Activated naive CD4-positive, alpha-beta T cell treated with anti-CD3 and anti-CD28 coated beads for 36 hours (primary cell): Measurements from ENCODE around the gene HOXA1. TPM values are rescaled to one million over a fixed set of nuclear protein-coding genes. Genes with fewer than 3 reads are reported as not detected.

Experiments
- CTCF ChIA-PET: fragments of 350-600 bp; sonication (Branson Sonifier 250); formaldehyde crosslinking; loops from one replicate; lab custom pipeline; 2021; ENCODE audit warnings: antibody characterized with exemption; lab: Charles Lee
- DNase-seq: peaks from one replicate; pipeline ENCODE4 v3.0.0-alpha.2; 2020
- H3K27ac Mint-ChIP-seq: one replicate; pipeline ENCODE4 v1.8.0; 2021; ENCODE audit warnings: mild to moderate bottlenecking, mixed read lengths
- H3K27me3 Mint-ChIP-seq: one replicate; pipeline ENCODE4 v1.8.0; 2021; ENCODE audit warnings: low read depth, mixed read lengths
- H3K36me3 Mint-ChIP-seq: one replicate; pipeline ENCODE4 v1.8.0; 2021; ENCODE audit warnings: low read depth, mixed read lengths
- H3K4me1 Mint-ChIP-seq: one replicate; pipeline ENCODE4 v1.8.0; 2021; ENCODE audit warnings: low read depth, mixed read lengths
- H3K4me3 Mint-ChIP-seq: one replicate; pipeline ENCODE4 v1.8.0; 2021; ENCODE audit warnings: mild to moderate bottlenecking, moderate library complexity, mixed read lengths
- H3K9me3 Mint-ChIP-seq: one replicate; pipeline ENCODE4 v1.8.0; 2021; ENCODE audit warnings: mixed read lengths
- intact Hi-C: fragments of 100-400 bp; cut with micrococcal nuclease; formaldehyde crosslinking; loops from one replicate; pipeline ENCODE4 v1.15.1; 2023
- total RNA-seq, 2 experiments: library from RNA; stranded (reverse); gene quantifications; one replicate each; pipeline ENCODE4 v1.2.3, GENCODE V29; 2021

Gene HOXA1
- total RNA-seq, 2 experiments from 2014 or later = 0.24 to 0.30 TPM

- intact Hi-C loops = no loop called here
- Mint-ChIP-seq H3K27me3 (peaks cover 3% of the 10 kb centered on the region), H3K27ac (no peak overlapping the region), H3K4me3 (no peak overlapping the region), H3K9me3 (no peaks in the 10 kb centered on the region), H3K36me3 (no peaks in the 10 kb centered on the region), H3K4me1 (no peaks in the 10 kb centered on the region)
- DNase-seq = no peak
- CTCF ChIA-PET = interaction anchor here (0.6 kb wide), 1 partner anchor 46 kb away, joined by 4 read pairs; no protein-coding TSS in a partner anchor
Observed at GRCh38 chr7:27080844-27081436, 14.9 kb downstream of the HOXA1 start.

- Mint-ChIP-seq H3K27ac (no peak overlapping the region), H3K9me3 (no peaks in the 10 kb centered on the region), H3K4me3 (no peak overlapping the region), H3K4me1 (no peaks in the 10 kb centered on the region), H3K36me3 (no peaks in the 10 kb centered on the region), H3K27me3 (peaks cover 2% of the 10 kb centered on the region)
- intact Hi-C loops = no loop called here
- CTCF ChIA-PET = interaction anchor here (0.6 kb wide), 1 partner anchor 17 kb away, joined by 3 read pairs; no protein-coding TSS in a partner anchor
- no peak for DNase-seq
Observed at GRCh38 chr7:27079234-27079975, 16.4 kb downstream of the HOXA1 start.

- Mint-ChIP-seq H3K36me3 (no peaks in the 10 kb centered on the region), H3K27ac (no peak overlapping the region), H3K27me3 (peaks cover 2% of the 10 kb centered on the region), H3K4me1 (no peaks in the 10 kb centered on the region), H3K4me3 (no peak overlapping the region), H3K9me3 (no peaks in the 10 kb centered on the region)
- CTCF ChIA-PET = interaction anchor here (0.6 kb wide), 1 partner anchor 16 kb away, joined by 3 read pairs; no protein-coding TSS in a partner anchor
- DNase-seq = no peak
- intact Hi-C loops = no loop called here
Observed at GRCh38 chr7:27078616-27079233, 17.1 kb downstream of the HOXA1 start.

DNA sequence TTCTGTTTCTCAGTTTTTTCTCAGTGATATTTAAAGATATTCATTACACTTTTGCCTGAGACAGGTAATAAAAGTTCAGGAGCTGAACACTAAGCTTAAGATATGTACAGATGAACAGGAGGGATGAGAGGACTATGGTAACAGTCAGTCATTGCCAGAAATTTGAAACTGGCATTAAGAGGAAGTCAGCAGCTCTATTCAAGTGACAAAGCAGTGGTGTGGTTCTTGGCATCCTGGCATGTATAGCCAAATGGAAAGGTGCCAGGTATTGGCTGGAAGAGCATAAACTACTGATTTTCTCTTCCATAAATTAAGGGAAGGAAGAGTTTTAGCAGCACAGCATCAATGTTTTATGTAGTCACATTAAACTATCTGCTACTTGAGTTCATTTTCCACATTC is 22.7 kb downstream of the HOXA1 start:
- CTCF ChIA-PET = no interaction called here
- DNase-seq = no peak
- no peaks in the 10 kb centered on the region for H3K4me1 Mint-ChIP-seq
- H3K4me3 Mint-ChIP-seq = no peak overlapping the region
- H3K27ac Mint-ChIP-seq = no peak overlapping the region
- H3K9me3 Mint-ChIP-seq = no peaks in the 10 kb centered on the region
- intact Hi-C loops = no loop called here
- H3K27me3 Mint-ChIP-seq = peaks cover 5% of the 10 kb centered on the region
- no peaks in the 10 kb centered on the region for H3K36me3 Mint-ChIP-seq

GRCh38 chr7:27071622-27072390 is 24.0 kb downstream of the HOXA1 start:
- Mint-ChIP-seq H3K36me3 (no peaks in the 10 kb centered on the region), H3K4me1 (no peaks in the 10 kb centered on the region), H3K9me3 (no peaks in the 10 kb centered on the region), H3K4me3 (no peak overlapping the region), H3K27me3 (peaks cover 5% of the 10 kb centered on the region), H3K27ac (no peak overlapping the region)
- no peak for DNase-seq
- CTCF ChIA-PET = interaction anchor here (0.6 kb wide), 1 partner anchor 174 kb away, joined by 5 read pairs; no protein-coding TSS in a partner anchor
- intact Hi-C loops = no loop called here

DNA sequence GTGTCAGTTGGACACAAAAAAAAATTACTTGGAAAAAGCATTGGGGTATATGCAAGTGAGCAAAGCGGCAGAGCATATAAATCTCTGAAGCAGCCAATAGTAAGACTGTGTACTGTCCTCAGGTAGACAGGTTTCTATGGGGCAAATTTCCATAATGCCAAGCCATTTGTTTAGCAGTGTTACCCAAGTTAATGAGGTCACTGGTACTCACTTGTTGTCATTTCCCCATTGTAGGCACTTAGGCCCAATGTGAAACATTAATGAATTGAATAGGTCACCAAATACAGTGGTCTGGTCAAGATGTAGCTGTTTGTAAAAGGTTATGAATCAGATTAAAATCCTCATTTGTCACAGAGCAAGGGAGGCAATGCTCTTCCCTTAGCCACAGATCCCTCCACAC is 27.5 kb downstream of the HOXA1 start:
- Mint-ChIP-seq H3K27me3 (peaks cover 5% of the 10 kb centered on the region), H3K4me1 (no peaks in the 10 kb centered on the region), H3K4me3 (no peak overlapping the region), H3K36me3 (no peaks in the 10 kb centered on the region), H3K27ac (no peak overlapping the region), H3K9me3 (no peaks in the 10 kb centered on the region)
- CTCF ChIA-PET = no interaction called here
- DNase-seq = no peak
- intact Hi-C loops = no loop called here

GRCh38 chr7:27066148-27066547 is 29.7 kb downstream of the HOXA1 start:
- CTCF ChIA-PET = interaction anchor here (0.5 to 0.6 kb wide), 2 partner anchors 19 to 54 kb away, joined by 3 to 5 read pairs; no protein-coding TSS in a partner anchor
- H3K4me3 Mint-ChIP-seq = no peak overlapping the region
- no peaks in the 10 kb centered on the region for H3K36me3 Mint-ChIP-seq
- intact Hi-C loops = no loop called here
- H3K9me3 Mint-ChIP-seq = no peaks in the 10 kb centered on the region
- H3K27ac Mint-ChIP-seq = no peak overlapping the region
- H3K27me3 Mint-ChIP-seq = peaks cover 2% of the 10 kb centered on the region
- no peaks in the 10 kb centered on the region for H3K4me1 Mint-ChIP-seq
- DNase-seq = no peak

DNA sequence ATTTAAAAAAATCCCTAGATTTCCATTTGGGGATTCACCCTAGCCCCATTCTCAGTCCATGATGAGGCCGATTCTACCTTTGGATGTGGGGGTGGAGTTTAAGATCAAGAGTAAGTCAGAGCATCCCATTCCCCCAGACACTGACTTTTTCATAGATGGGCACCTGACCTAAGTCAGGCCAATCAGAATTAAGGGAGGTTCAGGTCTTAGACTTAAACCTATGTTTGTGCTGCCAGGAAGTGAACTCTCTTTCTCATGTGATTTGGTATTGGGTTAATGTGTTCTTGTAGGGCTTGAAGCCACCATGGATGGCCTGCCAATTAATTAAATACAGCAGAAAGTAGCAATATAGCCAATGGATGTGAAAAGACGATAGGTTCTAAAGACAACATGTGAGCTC is 30.1 kb downstream of the HOXA1 start:
- Mint-ChIP-seq H3K4me1 (no peaks in the 10 kb centered on the region), H3K27me3 (peaks cover 2% of the 10 kb centered on the region), H3K4me3 (no peak overlapping the region), H3K36me3 (no peaks in the 10 kb centered on the region), H3K27ac (no peak overlapping the region), H3K9me3 (no peaks in the 10 kb centered on the region)
- no peak for DNase-seq
- CTCF ChIA-PET = interaction anchor here (0.6 kb wide), 1 partner anchor 84 kb away, joined by 3 read pairs; no protein-coding TSS in a partner anchor
- intact Hi-C loops = no loop called here

DNA sequence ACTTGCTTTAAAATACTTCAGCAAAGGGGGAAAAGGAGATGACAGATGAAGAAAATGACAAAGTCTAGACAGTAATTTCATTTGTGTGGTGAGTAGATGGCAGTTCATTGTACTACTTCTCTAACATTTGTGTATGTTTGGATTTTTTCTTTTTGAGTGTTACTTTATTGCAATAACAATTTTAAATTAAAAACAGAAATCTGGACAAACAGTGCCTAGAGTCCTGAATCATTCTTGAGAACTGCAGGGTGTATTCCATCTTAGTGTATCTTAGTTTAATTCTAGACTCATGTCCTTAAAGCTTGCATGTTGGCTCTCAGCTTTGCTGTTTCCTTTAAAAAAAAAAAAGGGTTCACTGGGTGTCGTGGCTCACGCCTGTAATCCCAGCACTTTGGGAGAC is 31.1 kb downstream of the HOXA1 start:
- CTCF ChIA-PET = no interaction called here
- Mint-ChIP-seq H3K4me3 (no peak overlapping the region), H3K27ac (no peak overlapping the region), H3K27me3 (peaks cover 2% of the 10 kb centered on the region), H3K9me3 (no peaks in the 10 kb centered on the region), H3K4me1 (no peaks in the 10 kb centered on the region), H3K36me3 (no peaks in the 10 kb centered on the region)
- DNase-seq = no peak
- intact Hi-C loops = no loop called here

- Mint-ChIP-seq H3K9me3 (no peaks in the 10 kb centered on the region), H3K27ac (no peak overlapping the region), H3K4me1 (no peaks in the 10 kb centered on the region), H3K27me3 (peaks cover 7% of the 10 kb centered on the region), H3K4me3 (no peak overlapping the region), H3K36me3 (no peaks in the 10 kb centered on the region)
- CTCF ChIA-PET = interaction anchor here (0.6 kb wide), 2 partner anchors 385 to 1014 kb away, joined by 3 read pairs; no protein-coding TSS in a partner anchor
- intact Hi-C loops = no loop called here
- DNase-seq = no peak
Observed at GRCh38 chr7:27064159-27064558, 31.6 kb downstream of the HOXA1 start.

- Mint-ChIP-seq H3K4me3 (no peak overlapping the region), H3K36me3 (no peaks in the 10 kb centered on the region), H3K27me3 (peaks cover 8% of the 10 kb centered on the region), H3K27ac (no peak overlapping the region), H3K9me3 (no peaks in the 10 kb centered on the region), H3K4me1 (no peaks in the 10 kb centered on the region)
- no peak for DNase-seq
- CTCF ChIA-PET = interaction anchor here (0.6 kb wide), 1 partner anchor 16 kb away, joined by 3 read pairs; no protein-coding TSS in a partner anchor
- intact Hi-C loops = no loop called here
Observed at GRCh38 chr7:27062946-27063345, 32.9 kb downstream of the HOXA1 start.

DNA sequence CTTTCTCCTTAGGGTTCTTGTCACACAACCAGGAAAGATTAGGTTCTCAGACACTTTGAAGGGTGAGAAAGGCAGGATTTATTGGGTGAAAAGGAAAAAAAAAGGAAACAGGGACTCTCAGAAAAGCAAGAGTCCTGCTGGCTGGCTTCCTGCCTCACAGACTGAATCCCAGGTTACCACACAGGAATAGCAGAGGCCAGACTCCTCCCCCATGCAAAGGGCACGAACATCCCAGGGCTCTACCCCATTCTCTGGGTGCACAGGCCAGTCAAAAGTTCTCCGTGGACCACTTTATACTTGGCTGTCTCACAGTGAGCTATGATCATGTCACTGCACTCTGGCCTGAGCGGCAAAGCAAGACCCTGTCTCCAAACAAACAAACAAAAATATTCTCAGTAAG is 42.6 kb downstream of the HOXA1 start:
- no peak overlapping the region for H3K4me3 Mint-ChIP-seq
- CTCF ChIA-PET = no interaction called here
- intact Hi-C loops = no loop called here

More for the DNA sequence above, 42.6 kb downstream of the HOXA1 start:
- Mint-ChIP-seq H3K27me3 (peaks cover 2% of the 10 kb centered on the region), H3K4me1 (no peaks in the 10 kb centered on the region), H3K27ac (no peak overlapping the region), H3K36me3 (no peaks in the 10 kb centered on the region), H3K9me3 (no peaks in the 10 kb centered on the region)
- no peak for DNase-seq
